HEK293 (cell line): ENCODE measurements around the gene SNTG2.

Source experiments
- CTCF ChIA-PET: fragments of 350-600 bp; formaldehyde crosslinking; extraction: SDS; loops from one replicate; lab custom pipeline; 2021; ENCODE audit warnings: antibody characterized with exemption; lab: Yijun Ruan, JAX
- POLR2A ChIA-PET: fragments of 300-600 bp; formaldehyde crosslinking; extraction: SDS; loops from one replicate; lab custom pipeline; 2020; ENCODE audit warnings: antibody characterized with exemption, inconsistent platforms; lab: Yijun Ruan, JAX
- H3K27ac ChIP-seq: fragments of 200-500 bp; sonication (Bioruptor generic); 2 replicates; pipeline ENCODE4 v1.5.1; 2014; ENCODE audit warnings: low read depth, low read length, control low read depth, inconsistent platforms; ENCODE audit errors: extremely low read depth
- H3K36me3 ChIP-seq, 2 experiments: fragments of 200-500 bp in 1 of 2; sonication (Bioruptor generic) in 1 of 2; 1 replicate in 1 of 2; 2 replicates in 1 of 2; pipeline ENCODE4 v1.5.1; 2014 to 2017; ENCODE audit warnings: inconsistent platforms in 2 of 2, low read length in 2 of 2; ENCODE audit not compliant: control insufficient read depth in 2 of 2, insufficient read depth in 1 of 2
- H3K4me1 ChIP-seq: fragments of 200-500 bp; sonication (Bioruptor generic); 2 replicates; pipeline ENCODE4 v1.5.1; 2014; ENCODE audit warnings: mild to moderate bottlenecking, low read length, inconsistent platforms; ENCODE audit not compliant: control insufficient read depth, insufficient read depth
- H3K4me3 ChIP-seq: 2 replicates; pipeline ENCODE4 v1.5.1; 2011; ENCODE audit warnings: low read depth, mild to moderate bottlenecking, control low read depth, low read length, moderate library complexity
- H3K9me3 ChIP-seq: fragments of 200-500 bp; sonication (Bioruptor generic); 2 replicates; pipeline ENCODE4 v1.5.1; 2014; ENCODE audit warnings: low read depth, low read length, inconsistent platforms; ENCODE audit not compliant: control insufficient read depth, insufficient read depth
- EGR2 ChIP-seq: fragments of 450-650 bp; formaldehyde crosslinking; IDR thresholded peaks from 2 replicates; pipeline ENCODE4 v1.5.1; 2016; ENCODE audit warnings: low read depth, missing biosample characterization, missing genetic modification characterization
- KLF16 ChIP-seq: fragments of 450-650 bp; formaldehyde crosslinking; IDR thresholded peaks from 2 replicates; pipeline ENCODE4 v1.5.1; 2017; ENCODE audit warnings: missing biosample characterization, missing genetic modification characterization
- WT1 ChIP-seq: fragments of 450-650 bp; formaldehyde crosslinking; IDR thresholded peaks from 2 replicates; pipeline ENCODE4 v1.5.1; 2016; ENCODE audit warnings: missing biosample characterization, missing genetic modification characterization
- ZBTB1 ChIP-seq: fragments of 450-650 bp; formaldehyde crosslinking; IDR thresholded peaks from 2 replicates; pipeline ENCODE4 v1.5.1; 2016; ENCODE audit warnings: missing biosample characterization, missing genetic modification characterization
- ZBTB21 ChIP-seq: fragments of 450-650 bp; formaldehyde crosslinking; IDR thresholded peaks from 2 replicates; pipeline ENCODE4 v1.5.1; 2017; ENCODE audit warnings: missing biosample characterization, missing genetic modification characterization
- ZBTB49 ChIP-seq: fragments of 450-650 bp; formaldehyde crosslinking; IDR thresholded peaks from 2 replicates; pipeline ENCODE4 v1.5.1; 2016; ENCODE audit warnings: missing biosample characterization, missing genetic modification characterization, low read depth
- ZBTB8A ChIP-seq: fragments of 450-650 bp; formaldehyde crosslinking; IDR thresholded peaks from 2 replicates; pipeline ENCODE4 v1.5.1; 2016; ENCODE audit warnings: missing biosample characterization, missing genetic modification characterization
- ZFP69B ChIP-seq: fragments of 450-650 bp; formaldehyde crosslinking; IDR thresholded peaks from 2 replicates; pipeline ENCODE4 v1.5.1; 2016; ENCODE audit warnings: missing biosample characterization, missing genetic modification characterization
- ZNF138 ChIP-seq: fragments of 450-650 bp; formaldehyde crosslinking; IDR thresholded peaks from 2 replicates; pipeline ENCODE4 v1.5.1; 2016; ENCODE audit warnings: missing biosample characterization, missing genetic modification characterization, borderline replicate concordance
- ZNF266 ChIP-seq: fragments of 450-650 bp; formaldehyde crosslinking; IDR thresholded peaks from 2 replicates; pipeline ENCODE4 v1.5.1; 2016; ENCODE audit warnings: missing biosample characterization, missing genetic modification characterization, low read depth
- ZNF391 ChIP-seq: fragments of 450-650 bp; formaldehyde crosslinking; IDR thresholded peaks from 2 replicates; pipeline ENCODE4 v1.5.1; 2016; ENCODE audit warnings: low read depth, missing biosample characterization, missing genetic modification characterization, borderline replicate concordance
- ZNF449 ChIP-seq: fragments of 450-650 bp; formaldehyde crosslinking; IDR thresholded peaks from 2 replicates; pipeline ENCODE4 v1.5.1; 2017; ENCODE audit warnings: missing biosample characterization, mild to moderate bottlenecking, missing genetic modification characterization, moderate library complexity
- ZNF521 ChIP-seq: fragments of 450-650 bp; formaldehyde crosslinking; IDR thresholded peaks from 2 replicates; pipeline ENCODE4 v1.5.1; 2017; ENCODE audit warnings: missing biosample characterization, mild to moderate bottlenecking, missing genetic modification characterization
- ZNF600 ChIP-seq: fragments of 450-650 bp; formaldehyde crosslinking; IDR thresholded peaks from 2 replicates; pipeline ENCODE4 v1.5.1; 2016; ENCODE audit warnings: missing biosample characterization, missing genetic modification characterization
- ZNF626 ChIP-seq: fragments of 450-650 bp; sonication (Bioruptor Pico); formaldehyde crosslinking; IDR thresholded peaks from 2 replicates; pipeline ENCODE4 v1.5.1; 2018; ENCODE audit warnings: missing biosample characterization, missing genetic modification characterization, inconsistent platforms
- ZNF639 ChIP-seq: fragments of 450-650 bp; formaldehyde crosslinking; IDR thresholded peaks from 2 replicates; pipeline ENCODE4 v1.5.1; 2016; ENCODE audit warnings: missing biosample characterization, missing genetic modification characterization
- ZNF670 ChIP-seq: fragments of 450-650 bp; formaldehyde crosslinking; IDR thresholded peaks from 2 replicates; pipeline ENCODE4 v1.5.1; 2016; ENCODE audit warnings: missing biosample characterization, missing genetic modification characterization, low read depth
- ZNF692 ChIP-seq: fragments of 450-650 bp; formaldehyde crosslinking; IDR thresholded peaks from 2 replicates; pipeline ENCODE4 v1.5.1; 2016; ENCODE audit warnings: missing biosample characterization, missing genetic modification characterization
- ZNF747 ChIP-seq: fragments of 450-650 bp; formaldehyde crosslinking; IDR thresholded peaks from 2 replicates; pipeline ENCODE4 v1.5.1; 2016; ENCODE audit warnings: missing biosample characterization, missing genetic modification characterization

Gene SNTG2

GRCh38 chr2:1259746-1260145 is 309.1 kb downstream of the SNTG2 start:
- no peak for TF ChIP-seq WT1
- no peak for TF ChIP-seq ZBTB1 (tag by site-specific recombination)
- TF ChIP-seq ZNF266 = no peak
- TF ChIP-seq ZNF626 (tag by site-specific recombination) = no peak
- no peak for TF ChIP-seq ZNF747 (tag by site-specific recombination)
- TF ChIP-seq ZNF600 = no peak
- no peak for TF ChIP-seq ZNF138 (tag by site-specific recombination)
- no peak for TF ChIP-seq ZNF670 (tag by site-specific recombination)
- no peak for TF ChIP-seq ZNF639 (tag by site-specific recombination)
- TF ChIP-seq ZFP69B (tag by site-specific recombination) = no peak
- TF ChIP-seq EGR2 (tag by site-specific recombination) = no peak
- TF ChIP-seq ZBTB21 (tag by site-specific recombination) = no peak
- TF ChIP-seq ZNF521 = no peak
- TF ChIP-seq ZNF391 (tag by site-specific recombination) = no peak
- no peak for TF ChIP-seq ZBTB49 (tag by site-specific recombination)
- Histone ChIP-seq H3K4me3 (no peak overlapping the region), H3K36me3 (no peaks in the 10 kb centered on the region), H3K27ac (no peak overlapping the region), H3K4me1 (no peaks in the 10 kb centered on the region), H3K9me3 (no peaks in the 10 kb centered on the region)
- ChIA-PET CTCF (no interaction called here), POLR2A (no interaction called here)

GRCh38 chr2:1262609-1263008 is 312.0 kb downstream of the SNTG2 start:
- Histone ChIP-seq H3K36me3 (no peaks in the 10 kb centered on the region), H3K4me3 (no peak overlapping the region), H3K27ac (no peak overlapping the region), H3K9me3 (no peaks in the 10 kb centered on the region), H3K4me1 (no peaks in the 10 kb centered on the region)
- POLR2A ChIA-PET = no interaction called here
- no peak for TF ChIP-seq ZBTB8A (tag by site-specific recombination)
- no peak for TF ChIP-seq ZNF692 (tag by site-specific recombination)
- TF ChIP-seq ZNF449 = no peak
- no peak for TF ChIP-seq KLF16 (tag by site-specific recombination)
- CTCF ChIA-PET = no interaction called here
